22Rv1 (cell line): ENCODE measurements around the gene NUP42.

Source experiments
- ZFX ChIP-seq: fragments of 450-650 bp; IDR thresholded peaks from 2 replicates; pipeline ENCODE4 v1.6.1; 2017; ENCODE audit warnings: antibody characterized with exemption, borderline replicate concordance
- TF ChIP-seq, protein P1 (sequence below): fragments of 450-650 bp; IDR thresholded peaks from 2 replicates; pipeline ENCODE4 v1.5.1; 2017; ENCODE audit warnings: mild to moderate bottlenecking

DNA sequence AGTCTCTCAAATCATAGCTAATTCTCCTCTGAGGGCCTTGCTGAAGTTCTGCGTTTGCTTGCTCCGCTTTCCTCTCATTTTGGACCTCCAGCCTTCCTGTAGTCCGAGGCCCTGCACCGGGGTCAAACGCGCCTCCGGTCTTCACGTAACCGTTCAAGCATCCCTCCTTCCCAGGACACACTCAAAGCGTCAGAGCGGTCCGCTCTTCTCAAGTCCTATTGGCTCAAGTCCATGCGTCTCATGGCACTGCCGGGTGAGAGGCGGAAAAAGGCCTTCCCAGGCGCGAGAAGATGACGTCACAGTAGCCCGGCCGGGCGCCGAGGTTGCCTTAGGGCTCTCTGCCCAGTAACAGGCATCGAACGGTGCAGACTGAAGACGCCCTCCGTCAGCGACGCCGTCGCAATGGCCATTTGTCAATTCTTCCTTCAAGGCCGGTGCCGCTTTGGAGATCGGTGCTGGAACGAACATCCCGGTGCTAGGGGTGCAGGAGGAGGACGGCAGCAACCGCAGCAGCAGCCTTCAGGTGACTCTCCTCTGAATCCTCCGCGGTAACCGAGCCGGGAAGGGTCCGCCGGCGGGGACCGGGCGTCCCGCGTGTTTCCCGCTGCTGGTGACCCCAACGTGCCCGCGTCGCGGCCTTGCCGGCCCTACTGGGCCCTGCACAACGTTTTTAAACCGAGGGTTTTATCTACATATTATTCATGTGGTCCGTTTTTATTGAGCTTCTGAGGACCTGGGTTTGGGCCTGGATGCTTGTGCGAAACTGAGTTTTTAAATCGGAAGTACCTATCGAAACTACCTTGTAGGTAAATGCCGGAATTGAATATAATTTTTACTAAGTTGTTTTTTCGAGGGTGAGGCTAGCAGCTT is at the start of gene NUP42:
- TF ChIP-seq, protein P1, sequence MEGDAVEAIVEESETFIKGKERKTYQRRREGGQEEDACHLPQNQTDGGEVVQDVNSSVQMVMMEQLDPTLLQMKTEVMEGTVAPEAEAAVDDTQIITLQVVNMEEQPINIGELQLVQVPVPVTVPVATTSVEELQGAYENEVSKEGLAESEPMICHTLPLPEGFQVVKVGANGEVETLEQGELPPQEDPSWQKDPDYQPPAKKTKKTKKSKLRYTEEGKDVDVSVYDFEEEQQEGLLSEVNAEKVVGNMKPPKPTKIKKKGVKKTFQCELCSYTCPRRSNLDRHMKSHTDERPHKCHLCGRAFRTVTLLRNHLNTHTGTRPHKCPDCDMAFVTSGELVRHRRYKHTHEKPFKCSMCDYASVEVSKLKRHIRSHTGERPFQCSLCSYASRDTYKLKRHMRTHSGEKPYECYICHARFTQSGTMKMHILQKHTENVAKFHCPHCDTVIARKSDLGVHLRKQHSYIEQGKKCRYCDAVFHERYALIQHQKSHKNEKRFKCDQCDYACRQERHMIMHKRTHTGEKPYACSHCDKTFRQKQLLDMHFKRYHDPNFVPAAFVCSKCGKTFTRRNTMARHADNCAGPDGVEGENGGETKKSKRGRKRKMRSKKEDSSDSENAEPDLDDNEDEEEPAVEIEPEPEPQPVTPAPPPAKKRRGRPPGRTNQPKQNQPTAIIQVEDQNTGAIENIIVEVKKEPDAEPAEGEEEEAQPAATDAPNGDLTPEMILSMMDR: no peak
- peak; percentile 45; the same call in 1 of the 2 replicates for TF ChIP-seq ZFX
